Right lung (tissue), 5 donors: ENCODE measurements around the gene SYT12. TPM values are rescaled to one million over a fixed set of nuclear protein-coding genes. Genes with fewer than 3 reads are reported as not detected.
A peak's percentile ranks its signal among the peaks of the same experiment; 100 is the strongest.

ENCODE experiments used
- DNase-seq, 2 donors: peaks; one replicate each; pipeline ENCODE4 v3.0.0-alpha.2; 2013
- polyA plus RNA-seq, 5 donors: library from polyadenylated mRNA; unstranded; fragments of 120-200 nt; gene quantifications; one replicate each; pipeline versions ENCODE4 v1.2.1 to v1.2.3, GENCODE V29; 2013; ENCODE audit warnings: inconsistent platforms in 1 of 5, low replicate concordance in 1 of 5; ENCODE audit not compliant: insufficient read length in 5 of 5, insufficient read depth in 1 of 5

The SYT12 gene
- polyA plus RNA-seq, 5 donors: 0.04 to 0.31 (median 0.10) TPM

DNA sequence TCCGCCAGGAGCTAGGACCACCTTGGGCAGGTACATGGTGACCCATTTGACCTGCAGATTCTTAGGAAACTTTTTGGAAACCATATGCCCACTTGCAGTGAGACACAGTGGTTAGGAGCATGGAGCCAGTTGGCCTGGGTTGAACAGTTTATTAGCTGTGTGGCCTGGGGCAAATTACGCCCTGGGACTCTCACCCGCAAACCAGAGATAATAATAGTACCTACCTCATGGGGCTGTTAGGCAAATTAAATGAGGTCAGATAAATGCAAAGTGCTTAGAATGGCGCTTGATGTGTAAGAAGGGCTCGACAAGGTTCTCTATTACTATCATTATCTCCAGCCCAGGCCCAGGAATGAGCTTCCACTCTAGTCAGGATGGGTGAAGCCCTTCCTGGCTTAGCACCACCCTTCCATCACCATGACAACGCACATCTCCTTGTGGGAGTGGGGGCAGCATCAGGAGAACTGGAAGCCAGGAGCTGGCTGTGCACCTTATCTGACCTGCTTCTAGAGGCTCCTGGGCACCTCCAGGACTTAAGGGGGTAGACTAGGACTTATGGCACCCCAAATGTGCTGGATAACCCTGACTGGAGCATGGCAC is 5.1 kb downstream of the SYT12 start:
- no peak for DNase-seq

DNA sequence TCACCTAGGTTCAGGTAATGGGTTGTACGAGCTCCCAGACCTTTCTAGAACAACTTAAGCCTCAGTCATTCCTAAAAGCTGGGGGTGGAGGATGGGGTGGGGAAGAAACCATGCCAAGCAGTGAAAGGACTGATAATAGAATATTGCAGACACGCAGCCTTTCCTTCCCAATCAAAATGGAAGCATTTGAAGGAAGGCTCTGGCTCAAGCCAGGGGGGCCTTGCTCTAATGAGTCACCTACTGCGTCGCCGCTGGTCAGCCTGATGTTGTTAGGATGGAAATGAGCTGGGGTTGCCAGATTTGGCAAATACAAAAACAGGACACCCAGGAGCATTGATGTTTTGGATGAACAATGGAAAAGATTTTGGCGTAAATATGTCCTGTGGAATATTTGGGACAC is 6.2 kb downstream of the SYT12 start:
- DNase-seq: no peak

DNA sequence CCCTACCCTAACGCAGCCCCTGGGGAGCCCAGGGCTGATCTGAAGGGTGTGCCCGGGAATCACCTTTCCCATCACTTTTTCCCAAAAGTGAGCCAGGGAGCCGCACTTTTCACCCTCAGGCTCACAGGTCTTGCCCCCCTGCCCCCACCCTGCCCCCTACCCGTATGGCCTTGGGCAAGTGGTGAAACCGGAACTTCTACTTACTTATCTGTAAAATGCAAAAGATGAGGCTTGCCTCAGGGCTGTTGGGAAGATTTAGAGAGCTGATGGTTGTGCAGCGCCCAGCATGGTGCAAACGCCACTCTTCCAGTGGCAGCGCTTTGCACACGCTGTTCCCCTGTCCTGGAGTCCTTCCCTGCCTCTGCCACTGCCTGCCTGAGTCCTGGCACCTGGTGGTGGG is 8.0 kb downstream of the SYT12 start:
- no peak for DNase-seq

DNA sequence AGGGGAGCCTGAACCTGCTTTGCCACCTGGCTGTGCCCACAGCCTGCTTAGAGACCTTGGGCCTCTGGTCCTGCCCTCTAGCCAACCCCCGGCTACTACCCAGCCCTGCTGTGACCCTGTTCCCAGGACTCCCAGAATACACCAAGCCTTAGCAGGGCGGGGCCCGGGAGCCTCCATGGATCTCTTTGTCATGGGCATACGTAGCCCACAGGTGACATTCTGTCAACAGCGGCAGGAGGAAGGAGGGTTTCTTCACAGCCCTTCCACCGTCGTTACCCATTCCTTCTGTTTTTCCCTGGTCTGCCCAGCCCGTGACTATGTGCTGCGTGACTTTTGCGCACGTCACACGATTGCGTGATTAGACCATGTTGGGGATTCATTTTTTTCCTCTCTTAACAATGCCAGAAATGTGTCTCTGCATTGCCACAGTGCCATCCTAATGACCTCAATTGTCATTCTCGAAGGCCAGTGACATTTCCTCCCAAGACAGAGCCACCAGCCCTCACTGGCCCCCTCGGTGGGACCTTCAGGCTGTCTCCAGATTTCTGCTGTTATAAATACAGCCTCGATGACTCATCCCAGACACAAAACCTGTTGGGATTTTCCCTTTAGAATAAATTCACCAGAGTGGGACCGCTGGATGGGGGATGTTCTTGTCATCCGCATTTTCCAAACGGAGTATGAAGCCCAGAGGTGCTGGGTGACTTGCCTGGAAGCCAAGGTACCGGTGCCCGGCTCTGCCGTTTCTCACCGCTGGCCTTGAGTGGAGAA is 9.0 kb downstream of the SYT12 start:
- no peak for DNase-seq

DNA sequence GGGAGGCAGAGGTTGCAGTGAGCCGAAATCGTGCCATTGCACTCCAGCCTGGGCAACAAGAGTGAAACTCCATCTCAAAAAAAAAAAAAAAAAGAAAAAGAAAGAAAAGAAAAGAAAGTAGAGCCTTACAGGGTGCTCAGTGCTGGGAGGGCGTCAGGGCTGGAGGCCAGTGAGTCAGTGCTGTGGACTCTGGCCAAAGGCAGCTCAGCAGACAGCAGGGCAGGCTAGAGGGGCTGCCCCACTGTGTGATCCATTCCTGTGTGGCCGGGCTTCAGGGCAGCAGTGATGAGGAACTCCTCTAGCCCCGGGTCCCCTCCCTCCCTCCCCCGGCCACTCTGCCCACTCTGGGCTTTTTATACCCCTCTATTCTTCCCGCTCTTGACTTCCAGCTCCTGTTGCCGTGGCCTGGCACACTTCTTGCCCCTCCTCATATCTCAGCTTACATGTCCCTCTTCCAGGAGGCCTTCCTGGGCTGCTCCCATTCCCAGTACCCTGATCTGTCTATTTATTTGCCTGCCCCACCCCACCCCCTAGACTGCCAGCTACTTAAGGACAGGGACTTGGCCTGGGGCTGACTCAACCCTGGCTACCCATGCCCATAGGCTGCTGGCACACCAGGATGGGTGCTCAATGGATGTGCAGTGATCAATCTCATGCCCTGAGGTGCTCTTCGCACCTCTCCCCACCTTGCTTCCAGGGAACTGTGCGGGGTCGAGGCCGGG is 10.1 kb downstream of the SYT12 start:
- DNase-seq: no peak

DNA sequence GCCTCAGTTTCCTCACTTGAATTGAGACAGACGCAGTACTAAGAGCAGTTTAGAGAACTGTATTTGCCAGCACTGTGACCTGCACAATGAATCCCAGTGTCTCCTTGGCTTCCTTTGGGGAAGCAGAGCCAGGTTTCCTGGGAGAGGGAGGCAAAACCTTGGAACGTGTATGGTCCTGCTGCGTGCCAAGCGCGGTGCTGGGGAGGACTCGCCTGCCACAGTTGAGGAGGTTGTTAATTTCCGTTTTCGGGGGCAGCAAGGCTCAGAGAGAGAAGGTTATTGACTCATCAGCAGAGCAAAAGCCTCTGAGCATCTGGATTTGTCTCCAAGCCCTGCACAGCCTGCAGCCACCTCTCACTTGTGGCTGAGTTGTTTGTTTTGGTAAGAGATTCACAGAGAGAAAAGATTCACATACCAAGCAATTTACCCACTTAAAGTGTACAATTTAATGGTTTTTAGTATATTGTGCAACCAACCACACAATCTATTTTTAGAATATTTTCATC is 10.8 kb downstream of the SYT12 start:
- no peak for DNase-seq

DNA sequence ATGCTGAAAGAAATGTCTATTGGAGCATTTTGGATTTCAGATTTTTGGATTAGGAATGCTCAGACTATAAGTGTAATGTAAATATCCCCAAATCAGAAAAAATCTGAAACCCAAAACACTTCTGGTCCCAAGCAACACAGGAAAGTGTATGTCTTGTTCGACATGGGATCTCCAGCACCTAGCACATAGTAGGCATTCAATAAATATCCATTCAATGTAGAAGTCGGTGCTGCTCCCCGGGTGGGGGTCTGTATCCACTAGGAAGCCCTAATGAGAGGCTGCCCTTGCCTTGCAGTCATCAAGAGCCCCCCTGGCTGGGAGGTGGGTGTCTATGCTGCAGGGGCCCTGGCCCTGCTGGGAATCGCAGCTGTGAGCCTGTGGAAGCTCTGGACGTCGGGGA is 11.4 kb downstream of the SYT12 start:
- no peak for DNase-seq

DNA sequence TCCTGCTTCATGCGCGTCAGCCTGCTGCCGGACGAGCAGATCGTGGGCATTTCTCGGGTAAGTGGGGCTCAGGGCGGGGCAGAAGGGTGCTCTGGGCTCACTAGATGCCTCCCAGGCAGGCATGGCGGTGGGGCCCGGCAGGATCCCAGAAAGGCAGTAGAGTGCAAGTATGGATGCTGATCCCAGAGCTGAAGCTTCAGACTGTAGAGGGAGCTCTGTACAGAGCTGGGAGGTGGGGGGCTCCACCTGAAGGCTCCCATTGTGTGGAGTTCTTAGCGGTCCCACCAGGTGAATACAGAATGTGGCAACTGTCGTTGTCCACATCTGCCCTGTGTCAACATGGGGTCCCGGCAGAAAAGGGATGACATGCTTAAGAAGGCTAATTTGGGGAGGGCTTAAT is 17.2 kb downstream of the SYT12 start:
- no peak for DNase-seq

DNA sequence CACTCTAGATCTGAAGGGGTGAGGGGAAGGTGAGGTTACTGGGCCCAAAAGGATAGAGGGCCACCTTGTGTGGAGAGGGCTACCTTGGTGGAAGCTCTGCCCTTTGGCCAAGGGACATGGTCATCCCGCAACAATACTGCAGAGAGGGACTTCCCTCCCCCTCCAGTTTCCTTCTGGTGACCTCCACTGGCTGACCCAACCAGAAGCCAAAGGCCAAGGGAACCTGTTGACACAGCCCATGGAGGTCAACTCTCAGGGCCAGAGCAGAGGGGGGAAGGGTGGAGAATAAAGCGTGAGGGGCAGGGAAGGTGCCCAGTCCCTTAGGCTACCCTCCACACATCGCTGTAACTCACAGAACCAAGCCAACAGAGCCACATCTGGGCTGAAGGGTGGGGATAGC is 18.7 kb downstream of the SYT12 start:
- DNase-seq: no peak

DNA sequence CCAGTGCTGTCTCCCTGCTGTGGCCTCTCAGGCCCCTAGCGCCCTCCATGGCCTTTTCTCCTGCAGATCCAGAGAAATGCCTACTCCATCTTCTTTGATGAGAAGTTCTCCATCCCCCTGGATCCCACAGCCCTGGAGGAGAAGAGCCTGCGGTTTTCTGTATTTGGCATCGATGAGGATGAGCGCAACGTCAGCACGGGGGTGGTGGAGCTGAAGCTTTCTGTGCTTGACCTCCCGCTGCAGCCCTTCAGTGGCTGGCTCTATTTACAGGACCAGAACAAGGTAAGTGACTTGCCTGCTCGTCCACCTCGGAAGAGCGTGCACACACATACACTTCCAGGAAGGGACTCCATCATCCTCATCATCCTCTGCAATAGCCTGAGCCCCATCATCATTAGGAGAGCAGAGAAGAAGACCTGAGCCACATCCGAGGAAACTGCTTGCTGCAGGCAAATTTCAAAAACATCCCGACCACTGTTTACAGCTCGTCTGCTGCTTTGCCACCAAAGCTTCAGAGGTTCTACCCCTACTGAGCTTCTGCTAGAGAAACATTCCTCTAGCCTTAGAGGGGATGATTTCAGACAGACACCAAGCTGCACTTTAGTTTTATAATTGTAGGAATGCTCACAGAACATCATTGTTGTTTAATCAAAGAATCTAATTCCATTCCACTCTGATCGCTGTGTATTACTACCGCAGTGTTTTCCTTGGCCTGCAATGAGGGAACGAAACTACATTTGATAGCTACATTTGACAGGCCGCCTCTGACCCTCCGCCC is 20.8 kb downstream of the SYT12 start:
- DNase-seq: no peak

DNA sequence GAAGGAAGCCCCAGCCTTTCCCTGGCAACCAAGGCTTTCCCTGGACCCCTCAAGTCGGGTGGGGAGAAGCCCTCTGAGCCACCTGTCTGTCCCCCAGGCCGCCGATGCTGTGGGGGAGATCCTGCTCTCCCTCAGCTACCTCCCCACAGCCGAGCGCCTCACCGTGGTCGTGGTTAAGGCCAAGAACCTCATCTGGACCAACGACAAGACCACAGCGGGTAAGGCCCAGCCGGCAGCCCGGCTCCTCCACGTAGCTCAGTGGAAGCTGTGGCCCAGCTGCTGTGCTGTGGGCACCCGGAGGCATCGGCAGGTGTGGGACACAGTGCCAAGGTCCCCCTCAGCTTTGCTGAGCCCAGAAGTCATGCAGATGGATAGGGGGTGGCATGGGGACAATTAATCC is 21.6 kb downstream of the SYT12 start:
- no peak for DNase-seq

DNA sequence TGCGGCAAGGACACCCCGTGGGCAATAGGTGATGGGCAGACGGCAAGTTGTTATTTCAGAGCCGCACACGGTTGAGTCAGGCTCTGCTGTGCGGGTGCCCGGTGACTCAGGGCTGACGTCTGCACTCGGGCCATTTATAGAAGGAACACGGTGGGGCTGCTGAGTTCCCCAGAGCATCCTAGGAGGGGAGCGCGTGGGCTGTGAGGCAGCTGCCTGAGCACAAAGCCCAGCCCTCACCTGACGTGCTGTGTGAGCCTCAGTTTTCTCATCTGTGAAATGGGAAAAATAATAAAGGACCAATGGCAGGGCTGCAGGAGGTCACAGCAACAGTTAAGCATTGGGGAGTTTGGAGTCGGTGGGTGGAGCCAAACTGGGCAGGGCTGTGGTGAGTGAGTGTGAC is 22.4 kb downstream of the SYT12 start:
- no peak for DNase-seq

DNA sequence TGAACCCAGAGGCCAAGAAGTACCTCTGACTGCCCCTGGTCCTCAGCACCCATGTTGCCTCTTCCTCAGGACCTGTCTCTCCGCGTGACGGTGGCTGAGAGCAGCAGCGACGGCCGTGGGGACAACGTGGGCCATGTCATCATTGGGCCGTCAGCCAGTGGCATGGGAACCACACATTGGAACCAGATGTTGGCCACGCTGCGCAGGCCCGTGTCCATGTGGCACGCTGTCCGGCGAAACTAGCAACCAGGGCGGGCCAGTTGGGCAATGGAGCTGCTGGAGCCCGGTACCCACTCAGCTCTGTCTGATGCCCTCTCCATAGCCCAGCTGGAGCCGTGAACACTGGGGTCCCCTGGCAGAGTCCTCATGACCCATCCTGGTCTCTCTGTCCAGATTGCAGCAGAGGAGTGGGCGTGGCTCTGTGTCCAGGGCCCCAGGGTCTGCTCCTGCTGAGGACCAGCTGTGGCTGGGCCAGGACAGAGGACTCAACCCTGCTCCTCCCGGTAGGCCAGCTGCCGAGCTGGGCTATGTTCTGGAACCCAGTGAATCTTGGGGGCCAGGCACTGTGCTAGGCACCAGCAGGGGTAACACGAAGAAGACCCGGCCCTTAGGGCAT is 25.7 kb downstream of the SYT12 start:
- DNase-seq: no peak

DNA sequence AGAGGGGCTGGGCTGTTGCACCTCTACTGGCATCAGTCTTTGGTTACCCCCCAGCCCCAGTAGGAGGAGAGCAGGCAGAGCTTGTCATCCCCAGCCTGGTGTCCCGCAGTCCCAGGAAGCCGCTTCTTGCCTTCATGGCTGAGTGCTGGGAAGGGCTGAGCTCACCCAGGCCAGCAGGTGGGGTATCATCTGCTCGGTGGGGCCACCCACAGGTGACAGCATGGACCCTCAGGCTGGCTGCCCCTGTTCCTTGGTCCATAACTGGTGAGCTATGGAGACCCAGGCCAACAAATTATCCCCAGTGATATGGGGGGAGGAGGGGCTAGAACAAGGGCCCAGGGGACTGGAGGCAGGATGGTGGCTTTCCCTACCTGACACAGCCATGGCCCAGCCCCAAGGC is 27.2 kb downstream of the SYT12 start:
- no peak for DNase-seq

DNA sequence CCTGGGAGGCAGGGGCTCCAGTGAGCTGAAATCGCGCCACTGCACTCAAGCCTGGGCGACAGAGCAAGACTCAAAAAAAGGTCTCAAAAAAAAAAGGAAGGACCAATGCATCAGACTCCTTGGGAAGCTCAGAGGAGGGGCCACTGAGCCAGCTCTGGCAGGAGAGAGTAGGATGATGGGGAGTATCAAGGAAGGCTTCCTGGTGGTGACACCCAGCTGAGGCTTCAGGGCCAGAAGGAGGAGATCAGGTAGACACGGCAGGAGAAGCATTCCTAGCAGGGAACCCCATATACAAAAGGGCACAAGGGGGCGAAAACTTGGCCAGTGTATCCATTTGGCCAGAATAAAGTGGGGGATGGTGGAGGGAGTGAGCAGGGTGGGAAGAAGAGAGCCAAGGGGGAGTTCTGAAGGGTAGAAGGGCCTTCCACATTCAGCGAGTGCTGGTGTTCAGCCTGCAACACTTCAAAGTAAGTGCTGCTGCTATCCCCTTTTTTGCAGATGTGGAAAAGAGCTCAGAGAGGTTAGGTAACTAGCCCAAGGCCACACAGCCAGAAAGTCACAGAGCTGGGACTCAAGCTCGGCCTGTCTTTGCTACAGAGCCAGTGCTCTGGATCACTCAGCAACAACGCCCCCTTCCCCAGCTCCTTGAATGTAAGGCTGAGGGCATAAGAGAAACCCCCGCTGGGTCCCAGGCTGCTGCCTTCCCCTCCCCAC is 28.4 kb downstream of the SYT12 start:
- no peak for DNase-seq

DNA sequence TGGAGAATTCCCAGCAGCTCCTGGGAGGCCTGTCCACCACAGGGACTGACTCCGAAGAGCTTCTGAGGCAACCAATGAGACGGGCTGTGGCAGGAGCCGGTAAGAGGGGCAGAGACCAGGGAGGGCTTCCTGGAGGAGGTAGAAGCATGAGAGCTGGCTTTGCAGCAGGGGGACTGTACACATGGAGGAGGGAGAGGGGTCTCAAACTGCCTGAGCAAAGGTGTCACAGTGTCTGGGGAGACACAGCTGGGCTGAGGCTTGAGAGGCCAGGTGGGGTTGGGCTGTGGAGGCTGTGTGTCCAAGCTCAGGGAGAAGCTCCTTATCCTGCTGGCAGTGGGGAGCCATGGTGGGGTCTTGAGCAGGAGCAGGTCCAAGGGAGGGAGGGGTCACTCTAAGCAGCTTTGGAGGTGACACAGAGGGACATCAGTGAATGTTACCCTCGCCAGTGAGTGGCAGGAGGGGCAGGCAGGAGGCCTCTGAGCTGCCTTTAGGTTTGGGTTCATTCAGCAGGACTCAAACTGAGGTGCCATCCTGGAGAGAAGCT is 29.1 kb downstream of the SYT12 start:
- DNase-seq: no peak

DNA sequence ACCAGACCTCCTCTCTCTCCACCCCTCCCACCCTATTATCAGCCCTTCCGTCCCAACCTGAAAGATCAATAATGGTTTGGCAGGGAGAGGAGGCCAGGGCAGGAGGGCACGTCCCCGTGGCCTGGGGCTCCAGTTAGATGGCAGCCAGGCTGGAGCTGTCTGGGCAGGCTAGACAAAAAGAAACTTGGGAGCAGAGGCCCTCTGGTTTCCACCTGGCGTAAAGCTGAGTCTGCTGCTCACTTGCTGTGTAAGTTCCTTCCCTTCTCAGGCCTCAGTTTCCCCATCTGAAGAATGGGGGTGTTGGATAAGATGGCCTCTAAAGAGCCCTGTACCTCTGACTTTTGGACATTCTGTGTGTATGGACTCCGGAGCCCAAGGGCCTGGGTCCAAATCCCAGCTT is 30.0 kb downstream of the SYT12 start:
- DNase-seq: no peak

DNA sequence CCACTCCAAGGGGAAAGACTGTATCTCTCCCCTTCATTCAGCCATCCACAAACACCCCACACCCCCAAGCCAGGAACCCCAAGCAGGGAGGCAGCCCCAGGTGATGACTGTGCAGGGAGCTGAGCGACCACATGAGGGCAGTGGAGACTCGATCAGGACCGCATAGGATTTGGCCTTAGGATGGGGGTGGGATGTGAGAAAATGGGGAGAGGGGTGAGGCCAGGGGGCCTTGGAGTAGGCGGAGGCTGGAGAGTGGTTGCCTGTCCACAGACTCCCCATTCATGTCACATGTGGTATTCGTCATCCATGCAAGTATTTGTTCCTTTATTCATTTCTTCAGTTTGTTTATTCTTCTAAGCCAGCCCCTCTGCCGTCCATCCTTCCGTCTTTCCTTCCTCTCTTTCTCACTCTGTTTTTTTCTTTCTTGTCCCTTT is 31.0 kb downstream of the SYT12 start:
- DNase-seq: no peak

DNA sequence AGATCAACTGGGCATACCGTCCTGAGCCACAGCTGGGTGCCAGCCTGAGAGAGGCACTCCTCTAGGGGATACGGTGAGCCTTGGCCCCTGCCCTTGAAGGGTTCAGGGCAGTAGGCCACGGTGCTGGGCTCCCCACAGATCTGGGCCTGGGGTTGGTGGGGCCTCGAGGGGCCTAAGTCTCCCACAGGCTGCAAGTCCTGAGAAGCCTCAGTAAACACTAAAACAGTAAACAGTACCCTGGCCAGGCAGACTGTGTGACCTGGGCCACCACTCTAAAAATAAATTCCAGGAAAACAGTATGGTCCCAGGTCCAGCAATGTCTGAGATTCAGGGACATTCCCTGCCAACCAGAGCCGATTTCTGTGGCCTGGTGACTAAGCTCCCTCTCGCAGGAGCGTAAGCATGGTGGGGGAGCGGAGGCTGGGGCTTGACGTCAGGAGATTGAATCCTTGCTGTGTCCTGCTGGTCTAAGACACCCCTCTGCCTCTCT is 31.5 kb downstream of the SYT12 start:
- DNase-seq: no peak

DNA sequence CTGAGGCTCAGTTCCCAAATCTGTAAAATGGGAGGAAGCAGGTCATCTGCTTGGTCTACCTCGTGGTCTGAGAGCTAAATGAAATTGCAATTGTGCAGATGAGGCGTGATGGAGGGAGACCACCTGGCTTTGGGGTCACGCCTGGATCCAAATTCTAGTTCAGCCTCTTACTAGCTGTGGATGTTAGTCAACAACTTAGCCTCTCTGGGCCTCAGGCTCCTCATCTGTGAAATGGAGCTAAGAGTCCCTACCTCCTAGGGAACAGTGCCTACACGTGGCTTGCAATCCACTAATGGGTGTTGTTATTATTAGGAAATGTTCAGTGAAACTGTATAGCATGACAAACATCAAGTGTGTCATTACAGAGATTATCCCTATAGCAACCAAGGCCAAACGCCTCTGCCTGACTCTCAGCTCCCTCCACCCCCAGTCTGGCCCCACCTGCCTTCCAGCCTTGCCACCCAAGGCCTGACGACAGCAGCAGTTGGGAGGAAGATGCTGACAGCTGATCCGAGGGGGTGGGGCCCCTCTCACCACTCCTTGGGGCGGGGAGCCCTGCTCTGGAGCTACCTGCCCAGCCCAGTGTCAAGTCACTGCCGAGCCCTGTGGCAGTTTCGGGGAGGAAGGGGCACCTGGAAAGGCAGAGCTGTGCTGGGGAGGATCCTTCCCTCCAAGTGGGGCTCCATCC is 32.0 kb downstream of the SYT12 start:
- DNase-seq: peak in 1 of 2 donors; percentile 52
